ENCODE measurements around the gene KIAA1671.

Gene KIAA1671

GRCh38 chr22:25213221-25213620 is 260.7 kb downstream of the KIAA1671 start:
- CTCF ChIA-PET: interaction anchor here (0.8 to 0.9 kb wide), 2 partner anchors 13 to 22 kb away, joined by 3 read pairs; no protein-coding TSS in a partner anchor
- no peak for DNase-seq (ENCODE audit: low read depth, low spot score)
- no peak overlapping the region for H3K4me3 ChIP-seq (ENCODE audit: low read depth, low read length)
- POLR2A ChIA-PET: no interaction called here
- TF ChIP-seq CTCF (IDR thresholded peaks at IDR 0.05; ENCODE audit: insufficient read depth, low read length, missing control alignments): no peak

- DNase-seq (ENCODE audit: low read depth, low spot score): no peak
- ChIA-PET CTCF (interaction anchor here (1.5 kb wide), 1 partner anchor 14 kb away, joined by 4 read pairs; no protein-coding TSS in a partner anchor), POLR2A (no interaction called here)
- no peak overlapping the region for H3K4me3 ChIP-seq (ENCODE audit: low read depth, low read length)
- no peak for TF ChIP-seq CTCF (IDR thresholded peaks at IDR 0.05; ENCODE audit: insufficient read depth, low read length, missing control alignments)
These were observed 263.7 kb downstream of the KIAA1671 start for GRCh38 chr22:25216230-25216629.

- DNase-seq (ENCODE audit: low read depth, low spot score): no peak
- ChIA-PET POLR2A (no interaction called here), CTCF (no interaction called here)
- no peak within 1 kb of the TSS for H3K4me3 ChIP-seq (ENCODE audit: low read depth, low read length)
- TF ChIP-seq CTCF (IDR thresholded peaks at IDR 0.05; ENCODE audit: insufficient read depth, low read length, missing control alignments): no peak
These were observed 266.7 kb downstream of the KIAA1671 start, which contains the start of gene CRYBB2 for GRCh38 chr22:25219211-25219689. CRYBB2 (plus strand) TSS chr22:25219639; CDS start chr22:25221430, 1,791 bp downstream.

- CTCF ChIA-PET: no interaction called here
- TF ChIP-seq CTCF (IDR thresholded peaks at IDR 0.05; ENCODE audit: insufficient read depth, low read length, missing control alignments): no peak
- no peak for DNase-seq (ENCODE audit: low read depth, low spot score)
- POLR2A ChIA-PET: no interaction called here
- H3K4me3 ChIP-seq (ENCODE audit: low read depth, low read length): no peak overlapping the region
These were observed 267.5 kb downstream of the KIAA1671 start for GRCh38 chr22:25219948-25220442.

- ChIA-PET POLR2A (no interaction called here), CTCF (no interaction called here)
These were observed 269.3 kb downstream of the KIAA1671 start for GRCh38 chr22:25221790-25222189.

More at GRCh38 chr22:25221790-25222189, 269.3 kb downstream of the KIAA1671 start:
- no peak for TF ChIP-seq CTCF (IDR thresholded peaks at IDR 0.05; ENCODE audit: insufficient read depth, low read length, missing control alignments)
- DNase-seq (ENCODE audit: low read depth, low spot score): no peak
- no peak overlapping the region for H3K4me3 ChIP-seq (ENCODE audit: low read depth, low read length)
